ENCODE data around the gene MOB3B. TPM values are rescaled to one million over a fixed set of nuclear protein-coding genes. Genes with fewer than 3 reads are reported as not detected.
A peak's percentile ranks its signal among the peaks of the same experiment; 100 is the strongest.

Gene MOB3B
- total RNA-seq, 1 donor from 2014 or later = 10.0 TPM

DNA sequence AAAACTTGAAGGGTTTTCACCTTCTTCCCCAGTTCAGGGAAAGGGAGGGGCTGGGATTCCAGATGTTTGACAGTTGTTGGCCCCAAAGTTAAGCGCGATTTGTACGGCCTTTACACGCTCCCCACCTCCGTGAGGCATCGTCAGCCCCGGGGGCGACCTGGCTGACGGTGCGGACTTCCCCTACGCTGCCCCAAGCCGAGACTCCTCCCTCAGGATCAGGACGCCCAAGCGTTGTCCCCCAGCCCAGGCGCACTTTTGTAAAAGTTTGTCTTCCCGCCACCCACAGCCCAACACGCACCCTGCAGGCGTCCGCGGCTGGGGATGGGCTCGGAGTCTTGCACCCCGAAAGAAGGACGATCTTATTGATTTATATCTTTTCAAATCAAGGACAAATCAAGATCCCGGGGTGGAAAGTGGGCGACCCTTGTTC is 713 bp downstream of the MOB3B start:
- H3K4me1 Mint-ChIP-seq = peaks cover 43% of the 10 kb centered on the region
- H3K36me3 Mint-ChIP-seq (ENCODE audit: low read depth) = peaks cover 12% of the 10 kb centered on the region
- intact Hi-C loops (cut with micrococcal nuclease) = loop anchor here (1.0 to 2.0 kb wide), 10 partner anchors 19 to 196 kb away; partner anchors contain the start of gene C9orf72
- peak overlapping the region; percentile 95 for H3K4me3 Mint-ChIP-seq
- ChIA-PET POLR2A (interaction anchor here (1.0 to 3.8 kb wide), 11 partner anchors 36 to 196 kb away, joined by 3 to 38 read pairs (median 5); no protein-coding TSS in a partner anchor), CTCF (interaction anchor here (0.6 to 5.4 kb wide), 31 partner anchors 14 to 572 kb away, joined by 3 to 201 read pairs (median 4); partner anchors contain the start of gene IFT74)
- TF ChIP-seq, protein P1, sequence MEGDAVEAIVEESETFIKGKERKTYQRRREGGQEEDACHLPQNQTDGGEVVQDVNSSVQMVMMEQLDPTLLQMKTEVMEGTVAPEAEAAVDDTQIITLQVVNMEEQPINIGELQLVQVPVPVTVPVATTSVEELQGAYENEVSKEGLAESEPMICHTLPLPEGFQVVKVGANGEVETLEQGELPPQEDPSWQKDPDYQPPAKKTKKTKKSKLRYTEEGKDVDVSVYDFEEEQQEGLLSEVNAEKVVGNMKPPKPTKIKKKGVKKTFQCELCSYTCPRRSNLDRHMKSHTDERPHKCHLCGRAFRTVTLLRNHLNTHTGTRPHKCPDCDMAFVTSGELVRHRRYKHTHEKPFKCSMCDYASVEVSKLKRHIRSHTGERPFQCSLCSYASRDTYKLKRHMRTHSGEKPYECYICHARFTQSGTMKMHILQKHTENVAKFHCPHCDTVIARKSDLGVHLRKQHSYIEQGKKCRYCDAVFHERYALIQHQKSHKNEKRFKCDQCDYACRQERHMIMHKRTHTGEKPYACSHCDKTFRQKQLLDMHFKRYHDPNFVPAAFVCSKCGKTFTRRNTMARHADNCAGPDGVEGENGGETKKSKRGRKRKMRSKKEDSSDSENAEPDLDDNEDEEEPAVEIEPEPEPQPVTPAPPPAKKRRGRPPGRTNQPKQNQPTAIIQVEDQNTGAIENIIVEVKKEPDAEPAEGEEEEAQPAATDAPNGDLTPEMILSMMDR (IDR thresholded peaks at IDR 0.05) = no peak
- H3K27ac Mint-ChIP-seq = peak overlapping the region; percentile 91
- DNase-seq (peak; percentile 65), ATAC-seq (ENCODE audit: low read depth) (peak; percentile 74)
- H3K27me3 Mint-ChIP-seq = no peaks in the 10 kb centered on the region
- H3K9me3 Mint-ChIP-seq = no peaks in the 10 kb centered on the region

DNA sequence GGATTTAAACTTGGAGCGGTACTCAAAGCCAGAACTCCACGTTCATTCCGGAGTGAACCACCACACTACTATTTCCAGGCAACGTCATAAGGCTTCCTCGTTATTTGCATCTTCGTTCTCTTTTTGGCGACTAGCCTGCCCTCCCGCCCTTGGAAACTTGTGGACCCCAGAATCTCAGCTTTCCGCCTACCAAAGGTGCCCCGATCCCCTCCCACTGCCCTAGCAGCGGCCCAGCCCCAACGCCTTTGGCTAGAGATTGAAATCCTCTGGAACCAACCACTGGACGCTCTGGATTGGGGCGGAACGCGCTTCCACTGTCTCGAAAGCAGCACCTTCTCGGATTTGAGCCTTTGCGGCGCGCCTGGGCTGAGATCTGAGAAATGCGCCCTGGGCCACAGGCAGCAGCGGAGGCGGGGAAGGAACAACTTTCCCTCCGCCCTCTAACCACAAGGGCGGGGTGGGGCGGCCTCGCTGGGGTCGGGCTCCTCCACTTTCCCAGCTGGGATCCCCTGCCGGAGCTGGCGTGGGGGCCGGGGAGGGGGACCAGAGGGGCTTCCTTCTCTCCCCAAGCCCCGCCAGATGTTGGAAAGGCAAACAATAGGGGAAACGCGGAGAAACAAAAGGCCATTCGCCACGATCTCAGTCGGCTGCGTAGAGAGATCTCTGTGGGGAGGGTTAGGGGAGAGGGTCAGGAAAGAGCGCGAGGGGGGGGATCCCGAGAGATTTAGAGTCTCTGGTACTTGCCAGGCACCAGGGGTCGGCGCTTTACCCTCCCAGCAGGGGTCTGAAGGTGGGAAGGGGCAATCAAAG is 1.3 kb downstream of the MOB3B start:
- H3K27me3 Mint-ChIP-seq = no peaks in the 10 kb centered on the region
- POLR2A ChIA-PET = interaction anchor here (0.7 to 3.8 kb wide), 11 partner anchors 35 to 196 kb away, joined by 3 to 38 read pairs (median 4); no protein-coding TSS in a partner anchor

DNA sequence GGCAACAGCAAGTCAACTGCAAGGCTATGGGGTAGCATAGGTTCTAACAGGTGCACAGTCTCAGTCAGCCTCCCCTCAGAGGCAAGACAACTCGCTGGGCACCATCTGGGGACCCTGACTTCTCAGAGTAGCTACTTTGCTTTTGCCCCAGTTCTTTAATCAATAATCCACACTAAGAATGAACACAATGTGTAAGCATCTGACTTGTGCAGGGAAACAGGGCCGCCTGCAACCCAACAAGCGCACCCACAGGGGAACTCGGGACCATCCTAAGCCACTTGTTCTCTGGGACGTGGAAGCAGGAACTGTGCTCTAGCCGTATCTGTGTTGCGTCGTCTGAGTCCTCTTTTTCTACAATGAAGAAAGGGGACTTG is 1.9 kb downstream of the MOB3B start:
- no peaks in the 10 kb centered on the region for H3K9me3 Mint-ChIP-seq
- peaks cover 12% of the 10 kb centered on the region for H3K36me3 Mint-ChIP-seq (ENCODE audit: low read depth)
- peak overlapping the region; percentile 95 for H3K4me3 Mint-ChIP-seq
- peaks cover 48% of the 10 kb centered on the region for H3K4me1 Mint-ChIP-seq
- peak overlapping the region; percentile 91 for H3K27ac Mint-ChIP-seq
- TF ChIP-seq, protein P1 (IDR thresholded peaks at IDR 0.05) = no peak
- ChIA-PET POLR2A (interaction anchor here (0.7 to 3.8 kb wide), 9 partner anchors 38 to 195 kb away, joined by 3 to 38 read pairs (median 6); no protein-coding TSS in a partner anchor), CTCF (interaction anchor here (0.7 to 1.5 kb wide), 3 partner anchors 149 to 195 kb away, joined by 3 to 14 read pairs (median 3); no protein-coding TSS in a partner anchor)
- no peak for ATAC-seq (ENCODE audit: low read depth)
- H3K27me3 Mint-ChIP-seq = no peaks in the 10 kb centered on the region
- intact Hi-C loops (cut with micrococcal nuclease) = loop anchor here (2.0 kb wide), 1 partner anchor 135 kb away; no protein-coding TSS in a partner anchor
- DNase-seq = no peak

More for the DNA sequence above, 1.3 kb downstream of the MOB3B start:
- peak; percentile 69 for DNase-seq
- CTCF ChIA-PET = interaction anchor here (0.7 to 1.5 kb wide), 2 partner anchors 183 to 195 kb away, joined by 3 to 14 read pairs; no protein-coding TSS in a partner anchor
- ATAC-seq (ENCODE audit: low read depth) = peak; percentile 56
- Mint-ChIP-seq H3K27ac (peak overlapping the region; percentile 91), H3K4me1 (peaks cover 44% of the 10 kb centered on the region), H3K9me3 (no peaks in the 10 kb centered on the region), H3K36me3 (ENCODE audit: low read depth) (peaks cover 12% of the 10 kb centered on the region), H3K4me3 (peak overlapping the region; percentile 95)
- intact Hi-C loops (cut with micrococcal nuclease) = loop anchor here (2.0 kb wide), 1 partner anchor 135 kb away; no protein-coding TSS in a partner anchor
- TF ChIP-seq, protein P1 (IDR thresholded peaks at IDR 0.05) = no peak

DNA sequence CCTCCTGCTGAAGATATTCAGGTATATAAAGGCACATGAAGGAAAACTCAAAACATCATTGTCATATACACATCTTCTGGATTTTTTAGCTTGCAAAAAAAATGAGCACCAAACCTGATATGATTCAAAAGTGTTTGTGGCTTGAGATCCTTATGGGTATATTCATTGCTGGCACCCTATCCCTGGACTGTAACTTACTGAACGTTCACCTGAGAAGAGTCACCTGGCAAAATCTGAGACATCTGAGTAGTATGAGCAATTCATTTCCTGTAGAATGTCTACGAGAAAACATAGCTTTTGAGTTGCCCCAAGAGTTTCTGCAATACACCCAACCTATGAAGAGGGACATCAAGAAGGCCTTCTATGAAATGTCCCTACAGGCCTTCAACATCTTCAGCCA is 5.4 kb downstream of the MOB3B start, which contains the start of gene IFNK:
TSS of gene IFNK (plus strand) at position 55 of the 400 bp plus-strand sequence. CDS start at position 102, 47 bp downstream.
- Mint-ChIP-seq H3K27ac (peak within 1 kb of the TSS; percentile 59), H3K4me1 (peaks cover 54% of the 10 kb centered on the region), H3K9me3 (no peaks in the 10 kb centered on the region), H3K36me3 (ENCODE audit: low read depth) (peaks cover 21% of the 10 kb centered on the region), H3K27me3 (no peaks in the 10 kb centered on the region), H3K4me3 (no peak within 1 kb of the TSS)
- ChIA-PET CTCF (interaction anchor here (1.2 kb wide), 1 partner anchor 191 kb away, joined by 8 read pairs; no protein-coding TSS in a partner anchor), POLR2A (interaction anchor here (1.0 kb wide), 1 partner anchor 146 kb away, joined by 4 read pairs; no protein-coding TSS in a partner anchor)
- DNase-seq = no peak
- intact Hi-C loops (cut with micrococcal nuclease) = no loop called here
- TF ChIP-seq, protein P1 (IDR thresholded peaks at IDR 0.05) = no peak
- ATAC-seq (ENCODE audit: low read depth) = no peak

Data from activated B cell treated with CpG ODN at 0.5 μM for 24 hours (primary cell).